IMR-90 (cell line): ENCODE results near the gene EFNA5. TPM values are rescaled to one million over a fixed set of nuclear protein-coding genes. Genes with fewer than 3 reads are reported as not detected.

Experiments used
- ATAC-seq: fragments of 200-7000 bp; cut with Tn5 transposase; 2 replicates; pipeline ENCODE4 v1.9.1; 2020; ENCODE audit warnings: low read depth, mild to moderate bottlenecking, moderate library complexity
- BruUV-seq: library from RNA; stranded (reverse); fragments of 400-500 nt; replicated peaks from 2 replicates; lab custom pipeline; 2021; lab: Mats Ljungman, UMichigan
- CTCF ChIA-PET: fragments of 300-600 bp; formaldehyde crosslinking; extraction: SDS; loops from one replicate; lab custom pipeline; 2021; ENCODE audit warnings: antibody characterized with exemption; lab: Yijun Ruan, JAX
- POLR2A ChIA-PET: fragments of 300-600 bp; sonication (Branson Sonifier 250); formaldehyde crosslinking; loops from one replicate; lab custom pipeline; 2022; ENCODE audit warnings: antibody characterized with exemption; ENCODE audit not compliant: unreplicated experiment; lab: Charles Lee
- DNase-seq: peaks from one replicate; pipeline ENCODE4 v3.0.0; 2013
- H2AFZ ChIP-seq: replicated peaks from 2 replicates; pipeline ENCODE3; 2013; ENCODE audit warnings: low read length, mild to moderate bottlenecking; ENCODE audit not compliant: poor library complexity
- H2AK5ac ChIP-seq: 2 replicates; pipeline ENCODE4 v1.6.1; 2013; ENCODE audit warnings: low read depth, low read length, inconsistent platforms
- H2AK9ac ChIP-seq: replicated peaks from 2 replicates; pipeline ENCODE3; 2013; ENCODE audit warnings: mild to moderate bottlenecking, low read depth, low read length, moderate library complexity; ENCODE audit not compliant: poor library complexity
- H2BK120ac ChIP-seq: 2 replicates; pipeline ENCODE4 v1.6.1; 2013; ENCODE audit warnings: low read depth, low read length, inconsistent platforms
- H2BK15ac ChIP-seq: 3 replicates; pipeline ENCODE4 v1.6.1; 2013; ENCODE audit warnings: low read depth, low read length, inconsistent platforms
- H2BK20ac ChIP-seq: 2 replicates; pipeline ENCODE4 v1.6.1; 2013; ENCODE audit warnings: low read depth, mild to moderate bottlenecking, inconsistent platforms, low read length, moderate library complexity
- H2BK5ac ChIP-seq: 2 replicates; pipeline ENCODE4 v1.6.1; 2013; ENCODE audit warnings: mild to moderate bottlenecking, low read depth, low read length, inconsistent platforms; ENCODE audit not compliant: poor library complexity, severe bottlenecking
- H3K14ac ChIP-seq: replicated peaks from 2 replicates; pipeline ENCODE4 v1.6.1; 2013; ENCODE audit warnings: low read depth, low read length, inconsistent platforms
- H3K18ac ChIP-seq: 2 replicates; pipeline ENCODE4 v1.6.1; 2013; ENCODE audit warnings: low read depth, low read length, control low read depth
- H3K23ac ChIP-seq: 2 replicates; pipeline ENCODE4 v1.6.1; 2013; ENCODE audit warnings: low read depth, low read length, inconsistent platforms
- H3K27ac ChIP-seq: 2 replicates; pipeline ENCODE4 v1.5.1; 2013; ENCODE audit warnings: mild to moderate bottlenecking, control low read depth, low read length; ENCODE audit not compliant: insufficient read depth
- H3K27me3 ChIP-seq: 2 replicates; pipeline ENCODE4 v1.6.1; 2013; ENCODE audit warnings: low read length; ENCODE audit not compliant: control insufficient read depth, insufficient read depth
- H3K36me3 ChIP-seq: 2 replicates; pipeline ENCODE4 v1.6.1; 2013; ENCODE audit warnings: low read length, mixed read lengths; ENCODE audit not compliant: control insufficient read depth, insufficient read depth
- H3K4ac ChIP-seq: 2 replicates; pipeline ENCODE4 v1.6.1; 2013; ENCODE audit warnings: low read depth, low read length, inconsistent platforms
- H3K4me1 ChIP-seq: 2 replicates; pipeline ENCODE4 v1.6.1; 2013; ENCODE audit warnings: low read length, mixed read lengths; ENCODE audit not compliant: control insufficient read depth, insufficient read depth
- H3K4me2 ChIP-seq: 2 replicates; pipeline ENCODE4 v1.6.1; 2013; ENCODE audit warnings: low read depth, mild to moderate bottlenecking, control low read depth, low read length, moderate library complexity
- H3K4me3 ChIP-seq: 2 replicates; pipeline ENCODE4 v1.5.1; 2013; ENCODE audit warnings: low read depth, mild to moderate bottlenecking, control low read depth, low read length, moderate library complexity; ENCODE audit not compliant: insufficient read depth
- H3K56ac ChIP-seq: 2 replicates; pipeline ENCODE4 v1.6.1; 2013; ENCODE audit warnings: low read length, inconsistent platforms; ENCODE audit not compliant: insufficient read depth; ENCODE audit errors: extremely low read depth
- H3K79me1 ChIP-seq, 2 experiments: 2 replicates each; pipeline ENCODE4 v1.6.1; 2013; ENCODE audit warnings: low read length in 2 of 2, inconsistent platforms in 1 of 2, low read depth in 1 of 2
- H3K9ac ChIP-seq: 2 replicates; pipeline ENCODE4 v1.6.1; 2013; ENCODE audit warnings: low read depth, low read length, control low read depth
- H3K9me1 ChIP-seq: 2 replicates; pipeline ENCODE4 v1.6.1; 2013; ENCODE audit warnings: low read length, inconsistent platforms; ENCODE audit not compliant: insufficient read depth
- H3K9me3 ChIP-seq: 2 replicates; pipeline ENCODE4 v1.6.1; 2013; ENCODE audit warnings: low read length; ENCODE audit not compliant: control insufficient read depth, insufficient read depth
- H4K20me1 ChIP-seq: 2 replicates; pipeline ENCODE4 v1.6.1; 2013; ENCODE audit warnings: low read length, inconsistent platforms; ENCODE audit not compliant: insufficient read depth
- H4K5ac ChIP-seq: 2 replicates; pipeline ENCODE4 v1.6.1; 2013; ENCODE audit warnings: mild to moderate bottlenecking, low read depth, low read length, control low read depth
- H4K8ac ChIP-seq, 2 experiments: 2 replicates each; pipeline ENCODE4 v1.6.1; 2013; ENCODE audit warnings: low read depth in 2 of 2, low read length in 2 of 2, control low read depth in 1 of 2, inconsistent platforms in 1 of 2
- H4K91ac ChIP-seq: 2 replicates; pipeline ENCODE4 v1.6.1; 2013; ENCODE audit warnings: low read depth, low read length, inconsistent platforms; ENCODE audit not compliant: insufficient read depth
- BHLHE40 ChIP-seq: fragments of 150-350 bp; IDR thresholded peaks from 2 replicates; pipeline ENCODE4 v1.6.1; 2016; ENCODE audit warnings: mild to moderate bottlenecking, low read depth, low read length
- FOS ChIP-seq: fragments of 150-350 bp; IDR thresholded peaks from 2 replicates; pipeline ENCODE4 v1.6.1; 2016; ENCODE audit warnings: low read depth, low read length
- MAFK ChIP-seq: IDR thresholded peaks from 2 replicates; pipeline ENCODE4 v1.6.1; 2012; ENCODE audit warnings: low read depth, low read length, improper control_type of control experiment
- NFE2L2 ChIP-seq: fragments of 150-350 bp; IDR thresholded peaks from 2 replicates; pipeline ENCODE4 v1.6.1; 2016; ENCODE audit warnings: low read depth, mild to moderate bottlenecking, low read length
- RCOR1 ChIP-seq: IDR thresholded peaks from 2 replicates; pipeline ENCODE4 v1.6.1; 2012; ENCODE audit warnings: mild to moderate bottlenecking, low read length, improper control_type of control experiment; ENCODE audit not compliant: insufficient replicate concordance
- WGBS, 2 experiments: methylation state at CpG; one replicate each; pipeline versions ENCODE4 v1.1.5 to v1.1.7; 2013; ENCODE audit warnings: missing lambda C conversion rate in 2 of 2; ENCODE audit not compliant: insufficient read length in 1 of 2; ENCODE audit errors: extremely low coverage in 2 of 2; 5-methylcytosine and 5-hydroxymethylcytosine counted together
- dilution Hi-C: fragments of 300-500 bp; cut with HindIII; formaldehyde crosslinking; loops from one replicate; pipeline ENCODE4 v1.14.3; 2018; ENCODE audit warnings: low sequenced_read_pairs; ENCODE audit not compliant: unreplicated experiment
- in situ Hi-C: fragments of 300-500 bp; cut with MboI; formaldehyde crosslinking; loops from 3 replicates; pipeline ENCODE4 v1.14.3; 2019; ENCODE audit warnings: low sequenced_read_pairs, inconsistent platforms, mixed read lengths
- intact Hi-C: fragments of 100-400 bp; cut with micrococcal nuclease; formaldehyde crosslinking; loops from 2 replicates; pipeline ENCODE4 v1.10.0; 2022
- polyA plus RNA-seq, 3 experiments: library from polyadenylated mRNA; depleted of rRNA; stranded (reverse); fragments of >200 nt; gene quantifications; 2 replicates each; pipeline ENCODE4 v1.2.3, GENCODE V29; 2012; ENCODE audit warnings: low replicate concordance in 1 of 3
- total RNA-seq: library from RNA; depleted of rRNA; stranded (reverse); fragments of >200 nt; gene quantifications from 2 replicates; pipeline ENCODE4 v1.2.3, GENCODE V29; 2012
- TF ChIP-seq, protein P1 (sequence below): conservative IDR thresholded peaks from 2 replicates; pipeline ENCODE4 v1.5.1; 2012; ENCODE audit warnings: mild to moderate bottlenecking, low read depth, low read length, improper control_type of control experiment

EFNA5 gene
- total and polyA plus RNA-seq, 2 of the 4 experiments (the other 2 are of a cell fraction), result 1.5 to 1.6 TPM

DNA sequence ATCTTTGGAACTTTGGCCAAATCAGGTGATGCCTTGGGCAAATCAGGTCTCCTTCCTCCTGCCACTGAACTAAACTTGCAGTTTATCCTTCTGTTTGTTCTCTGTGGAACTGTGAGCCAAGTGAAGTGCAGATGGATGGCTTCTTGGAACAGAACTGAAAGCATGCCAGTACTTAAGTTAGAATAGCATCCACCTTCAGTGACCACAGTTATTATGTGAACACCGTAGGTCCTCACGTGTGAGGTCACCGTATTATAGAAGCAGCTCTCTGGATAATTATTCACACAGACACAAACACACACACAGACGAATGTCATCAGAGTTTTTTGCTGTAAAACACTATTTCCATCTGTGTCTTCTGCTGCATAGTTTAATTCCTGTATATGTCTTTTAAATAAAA is 162.6 kb downstream of the EFNA5 start:
- Histone ChIP-seq H2BK5ac (no peak overlapping the region), H3K4me3 (no peak overlapping the region), H3K4me2 (no peak overlapping the region), H2BK120ac (no peak overlapping the region), H3K4me1 (no peaks in the 10 kb centered on the region), H3K23ac (no peak overlapping the region), H2BK20ac (no peak overlapping the region), H3K56ac (no peak overlapping the region), H4K91ac (no peak overlapping the region), H3K9ac (no peak overlapping the region), H3K18ac (no peak overlapping the region), H4K20me1 (no peaks in the 10 kb centered on the region), H4K8ac (no peak overlapping the region), H3K14ac (no peak overlapping the region), H3K36me3 (no peaks in the 10 kb centered on the region), H3K27me3 (no peaks in the 10 kb centered on the region), H2AK9ac (no peak overlapping the region), H4K5ac (no peak overlapping the region), H3K4ac (no peak overlapping the region), H3K9me3 (no peaks in the 10 kb centered on the region), H2AFZ (no peak overlapping the region), H3K9me1 (no peaks in the 10 kb centered on the region), H2AK5ac (no peak overlapping the region), H2BK15ac (no peak overlapping the region), H3K27ac (no peak overlapping the region), H3K79me1 (no peaks in the 10 kb centered on the region)
- TF ChIP-seq NFE2L2 (no peak), MAFK (no peak), BHLHE40 (no peak), RCOR1 (no peak), FOS (no peak)
- TF ChIP-seq, protein P1, sequence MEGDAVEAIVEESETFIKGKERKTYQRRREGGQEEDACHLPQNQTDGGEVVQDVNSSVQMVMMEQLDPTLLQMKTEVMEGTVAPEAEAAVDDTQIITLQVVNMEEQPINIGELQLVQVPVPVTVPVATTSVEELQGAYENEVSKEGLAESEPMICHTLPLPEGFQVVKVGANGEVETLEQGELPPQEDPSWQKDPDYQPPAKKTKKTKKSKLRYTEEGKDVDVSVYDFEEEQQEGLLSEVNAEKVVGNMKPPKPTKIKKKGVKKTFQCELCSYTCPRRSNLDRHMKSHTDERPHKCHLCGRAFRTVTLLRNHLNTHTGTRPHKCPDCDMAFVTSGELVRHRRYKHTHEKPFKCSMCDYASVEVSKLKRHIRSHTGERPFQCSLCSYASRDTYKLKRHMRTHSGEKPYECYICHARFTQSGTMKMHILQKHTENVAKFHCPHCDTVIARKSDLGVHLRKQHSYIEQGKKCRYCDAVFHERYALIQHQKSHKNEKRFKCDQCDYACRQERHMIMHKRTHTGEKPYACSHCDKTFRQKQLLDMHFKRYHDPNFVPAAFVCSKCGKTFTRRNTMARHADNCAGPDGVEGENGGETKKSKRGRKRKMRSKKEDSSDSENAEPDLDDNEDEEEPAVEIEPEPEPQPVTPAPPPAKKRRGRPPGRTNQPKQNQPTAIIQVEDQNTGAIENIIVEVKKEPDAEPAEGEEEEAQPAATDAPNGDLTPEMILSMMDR, result no peak
- no peak for DNase-seq
- intact Hi-C loops, result no loop called here
- CTCF ChIA-PET, result interaction anchor here (0.7 to 0.9 kb wide), 2 partner anchors 10 to 1065 kb away, joined by 7 to 11 read pairs; no protein-coding TSS in a partner anchor
- POLR2A ChIA-PET, result no interaction called here
- WGBS, 2 experiments, result no CpG with 5 or more reads among the region's 4 CpGs
- in situ Hi-C loops, result no loop called here
- no TSS peak for BruUV-seq
- no peak for ATAC-seq
- dilution Hi-C loops, result no loop called here
